SK-N-SH (cell line): ENCODE results near the gene ST6GALNAC2. TPM values are rescaled to one million over a fixed set of nuclear protein-coding genes. Genes with fewer than 3 reads are reported as not detected.

ENCODE experiments used
- CTCF ChIA-PET: fragments of 300-600, 350-600 bp; formaldehyde crosslinking; extraction: SDS; loops from one replicate; lab custom pipeline; 2021; lab: Yijun Ruan, JAX
- POLR2A ChIA-PET: fragments of 350-600 bp; sonication (Branson Sonifier 250); formaldehyde crosslinking; extraction: SDS; loops from one replicate; lab custom pipeline; 2020; ENCODE audit warnings: antibody characterized with exemption, inconsistent platforms; lab: Yijun Ruan, JAX
- DNase-seq: peaks from one replicate; pipeline ENCODE4 v3.0.0; 2012
- H2AFZ ChIP-seq: fragments of 200-600 bp; sonication (generic); 2 replicates; pipeline ENCODE4 v1.8.1; 2016; ENCODE audit warnings: antibody characterized with exemption, mild to moderate bottlenecking, low read depth
- H3F3A ChIP-seq: fragments of 200-600 bp; sonication (generic); replicated peaks from 2 replicates; pipeline ENCODE3; 2016; ENCODE audit warnings: antibody characterized with exemption, mild to moderate bottlenecking; ENCODE audit not compliant: insufficient read depth
- H3K27ac ChIP-seq, 2 experiments: fragments of 200-500 bp in 1 of 2; fragments of 200-600 bp in 1 of 2; sonication (Bioruptor generic) in 1 of 2; sonication (generic), shearing (Covaris generic) in 1 of 2; 2 replicates each; pipeline versions ENCODE4 v1.5.1 to v1.6.1; 2014 to 2016; ENCODE audit warnings: low read depth in 2 of 2, inconsistent platforms in 1 of 2, low read length in 1 of 2, mild to moderate bottlenecking in 1 of 2, mixed read lengths in 1 of 2
- H3K27me3 ChIP-seq: fragments of 200-600 bp; sonication (generic), shearing (Covaris generic); 2 replicates; pipeline ENCODE4 v1.6.1; 2016; ENCODE audit warnings: mixed run types; ENCODE audit not compliant: insufficient read depth
- H3K36me3 ChIP-seq, 2 experiments: fragments of 200-500 bp in 1 of 2; fragments of 200-600 bp in 1 of 2; sonication (Bioruptor generic) in 1 of 2; sonication (generic) in 1 of 2; replicated peaks in 1 of 2; 2 replicates each; pipeline versions ENCODE3 to v1.5.1; 2014 to 2016; ENCODE audit warnings: low read length in 1 of 2, mild to moderate bottlenecking in 1 of 2; ENCODE audit not compliant: insufficient read depth in 2 of 2, control insufficient read depth in 1 of 2
- H3K4me1 ChIP-seq, 2 experiments: fragments of 200-500 bp in 1 of 2; fragments of 200-600 bp in 1 of 2; sonication (Bioruptor generic) in 1 of 2; sonication (generic), shearing (Covaris generic) in 1 of 2; 2 replicates each; pipeline versions ENCODE4 v1.5.1 to v1.6.1; 2014 to 2016; ENCODE audit warnings: low read depth in 1 of 2, low read length in 1 of 2, mixed run types in 1 of 2; ENCODE audit not compliant: insufficient read depth in 2 of 2, control insufficient read depth in 1 of 2
- H3K4me2 ChIP-seq: fragments of 200-600 bp; sonication (generic), shearing (Covaris generic); 2 replicates; pipeline ENCODE4 v1.6.1; 2017; ENCODE audit warnings: mixed run types
- H3K4me3 ChIP-seq, 2 experiments: fragments of 200-500 bp in 1 of 2; fragments of 200-600 bp in 1 of 2; sonication (Bioruptor generic) in 1 of 2; sonication (generic), shearing (Covaris generic) in 1 of 2; 2 replicates each; pipeline versions ENCODE4 v1.5.1 to v1.8.1; 2014 to 2016; ENCODE audit warnings: low read depth in 2 of 2, inconsistent platforms in 1 of 2, low read length in 1 of 2, mild to moderate bottlenecking in 1 of 2, mixed read lengths in 1 of 2, moderate library complexity in 1 of 2
- H3K79me2 ChIP-seq: fragments of 200-600 bp; sonication (generic); 2 replicates; pipeline ENCODE4 v1.8.1; 2017; ENCODE audit warnings: mild to moderate bottlenecking; ENCODE audit not compliant: insufficient read depth
- H3K9ac ChIP-seq: fragments of 200-600 bp; sonication (generic); 2 replicates; pipeline ENCODE4 v1.6.1; 2017; ENCODE audit warnings: mixed run types
- H3K9me2 ChIP-seq: fragments of 200-600 bp; sonication (generic); 2 replicates; pipeline ENCODE4 v1.6.1; 2017; ENCODE audit warnings: mixed run types
- H3K9me3 ChIP-seq: fragments of 200-600 bp; sonication (generic); 2 replicates; pipeline ENCODE4 v1.6.1; 2017; ENCODE audit warnings: mixed run types, mild to moderate bottlenecking, moderate library complexity
- H4K20me1 ChIP-seq: fragments of 200-600 bp; sonication (generic); 2 replicates; pipeline ENCODE4 v1.6.1; 2017; ENCODE audit warnings: mild to moderate bottlenecking, mixed run types; ENCODE audit not compliant: insufficient read depth
- ELF1 ChIP-seq: IDR thresholded peaks from 2 replicates; pipeline ENCODE4 v1.4.0; 2012
- EZH2phosphoT487 ChIP-seq: fragments of 200-600 bp; sonication (generic); IDR thresholded peaks from 2 replicates; pipeline ENCODE4 v1.6.1; 2017; ENCODE audit warnings: low read depth, mixed run types, mild to moderate bottlenecking, antibody characterized with exemption, moderate library complexity, borderline replicate concordance
- FOXJ3 ChIP-seq: sonication (generic); formaldehyde crosslinking; IDR thresholded peaks from 2 replicates; pipeline ENCODE4 v1.5.1; 2020; ENCODE audit warnings: mild to moderate bottlenecking, missing genetic modification reagents
- NFIC ChIP-seq: IDR thresholded peaks from 2 replicates; pipeline ENCODE4 v1.4.0; 2012; ENCODE audit warnings: borderline replicate concordance
- POLR2AphosphoS5 ChIP-seq: IDR thresholded peaks from 2 replicates; pipeline ENCODE4 v1.6.1; 2012; ENCODE audit warnings: low read depth, low read length
- TAF1 ChIP-seq: IDR thresholded peaks from 2 replicates; pipeline ENCODE4 v1.6.1; 2012; ENCODE audit warnings: low read depth, mild to moderate bottlenecking, low read length, moderate library complexity, borderline replicate concordance
- TCF12 ChIP-seq: IDR thresholded peaks from 2 replicates; pipeline ENCODE4 v1.4.0; 2012
- WGBS: methylation state at CpG from one replicate; pipeline ENCODE4 v1.1.6; 2017; ENCODE audit warnings: low lambda C conversion rate; 5-methylcytosine and 5-hydroxymethylcytosine counted together
- polyA plus RNA-seq, 3 experiments: library from polyadenylated mRNA; depleted of rRNA; stranded (reverse); fragments of >200 nt; gene quantifications; 2 replicates each; pipeline ENCODE4 v1.2.3, GENCODE V29; 2012
- TF ChIP-seq, protein P1 (sequence below): fragments of 150-350 bp; IDR thresholded peaks from 2 replicates; pipeline ENCODE4 v1.6.1; 2016; ENCODE audit warnings: mild to moderate bottlenecking, low read depth, low read length
- TF ChIP-seq, protein P2 (sequence below): IDR thresholded peaks from 2 replicates; pipeline ENCODE4 v1.4.0; 2012; ENCODE audit warnings: low read depth, borderline replicate concordance
- TF ChIP-seq, protein P3 (sequence below): IDR thresholded peaks from 2 replicates; pipeline ENCODE4; 2012

Gene ST6GALNAC2
- polyA plus RNA-seq, 1 of the 3 experiments (the other 2 are of a cell fraction): 0.94 TPM

GRCh38 chr17:76626442-76626841, 40.8 kb upstream of the ST6GALNAC2 start (continued):
- TF ChIP-seq, protein P1, sequence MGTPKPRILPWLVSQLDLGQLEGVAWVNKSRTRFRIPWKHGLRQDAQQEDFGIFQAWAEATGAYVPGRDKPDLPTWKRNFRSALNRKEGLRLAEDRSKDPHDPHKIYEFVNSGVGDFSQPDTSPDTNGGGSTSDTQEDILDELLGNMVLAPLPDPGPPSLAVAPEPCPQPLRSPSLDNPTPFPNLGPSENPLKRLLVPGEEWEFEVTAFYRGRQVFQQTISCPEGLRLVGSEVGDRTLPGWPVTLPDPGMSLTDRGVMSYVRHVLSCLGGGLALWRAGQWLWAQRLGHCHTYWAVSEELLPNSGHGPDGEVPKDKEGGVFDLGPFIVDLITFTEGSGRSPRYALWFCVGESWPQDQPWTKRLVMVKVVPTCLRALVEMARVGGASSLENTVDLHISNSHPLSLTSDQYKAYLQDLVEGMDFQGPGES: no peak
- TF ChIP-seq POLR2AphosphoS5 (no peak), FOXJ3 (no peak), NFIC (no peak), EZH2phosphoT487 (no peak), ELF1 (no peak)
- TF ChIP-seq, protein P2, sequence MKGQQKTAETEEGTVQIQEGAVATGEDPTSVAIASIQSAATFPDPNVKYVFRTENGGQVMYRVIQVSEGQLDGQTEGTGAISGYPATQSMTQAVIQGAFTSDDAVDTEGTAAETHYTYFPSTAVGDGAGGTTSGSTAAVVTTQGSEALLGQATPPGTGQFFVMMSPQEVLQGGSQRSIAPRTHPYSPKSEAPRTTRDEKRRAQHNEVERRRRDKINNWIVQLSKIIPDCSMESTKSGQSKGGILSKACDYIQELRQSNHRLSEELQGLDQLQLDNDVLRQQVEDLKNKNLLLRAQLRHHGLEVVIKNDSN: no peak

- Histone ChIP-seq H3K9me3 (no peaks in the 10 kb centered on the region), H3K27ac (no peak overlapping the region), H3K27me3 (peaks cover 19% of the 10 kb centered on the region; the same call in 1 of the 2 replicates), H3K79me2 (no peaks in the 10 kb centered on the region), H2AFZ (no peak overlapping the region), H3K4me2 (no peak overlapping the region), H3F3A (peaks cover 5% of the 10 kb centered on the region)
- POLR2A ChIA-PET: no interaction called here
- TF ChIP-seq, protein P1: no peak
- TF ChIP-seq TCF12: no peak
- TF ChIP-seq TAF1: no peak
- TF ChIP-seq ELF1: no peak
- no peak for TF ChIP-seq POLR2AphosphoS5
- TF ChIP-seq, protein P3, sequence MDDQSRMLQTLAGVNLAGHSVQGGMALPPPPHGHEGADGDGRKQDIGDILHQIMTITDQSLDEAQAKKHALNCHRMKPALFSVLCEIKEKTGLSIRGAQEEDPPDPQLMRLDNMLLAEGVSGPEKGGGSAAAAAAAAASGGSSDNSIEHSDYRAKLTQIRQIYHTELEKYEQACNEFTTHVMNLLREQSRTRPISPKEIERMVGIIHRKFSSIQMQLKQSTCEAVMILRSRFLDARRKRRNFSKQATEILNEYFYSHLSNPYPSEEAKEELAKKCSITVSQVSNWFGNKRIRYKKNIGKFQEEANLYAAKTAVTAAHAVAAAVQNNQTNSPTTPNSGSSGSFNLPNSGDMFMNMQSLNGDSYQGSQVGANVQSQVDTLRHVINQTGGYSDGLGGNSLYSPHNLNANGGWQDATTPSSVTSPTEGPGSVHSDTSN: no peak
- TF ChIP-seq, all 33 proteins: peak for 0
- CTCF ChIA-PET: interaction anchor here (1.3 to 7.8 kb wide), 16 partner anchors 9 to 441 kb away, joined by 5 to 206 read pairs (median 28); partner anchors contain the start of genes AANAT and ST6GALNAC1
- H3K4me3 ChIP-seq: no peak overlapping the region
- no peaks in the 10 kb centered on the region for H4K20me1 ChIP-seq
- DNase-seq: no peak
- H3K36me3 ChIP-seq: no peaks in the 10 kb centered on the region
- WGBS: 55% methylated on average over 5 of the region's 6 CpGs
- 0 out of 4 replicates have a peak, but pooled peaks cover 0 to 8% of the 10 kb centered on the region in 2 experiments for H3K4me1 ChIP-seq
- no peaks in the 10 kb centered on the region for H3K9me2 ChIP-seq
- H3K9ac ChIP-seq: no peak overlapping the region
Measured at GRCh38 chr17:76625496-76625895, 39.8 kb upstream of the ST6GALNAC2 start.
